Activated CD4-positive, CD25-positive, alpha-beta regulatory T cell treated with anti-CD3 and anti-CD28 coated beads, Interleukin-2, amount 50 U/mL, for 16 hours (primary cell): Measurements from ENCODE around the gene TOM1L2.
"Not testable (repeated sequence)": the region's sequence is repeated elsewhere in the genome, so short reads cannot be mapped to it uniquely, and the experiment has no call there.

Experiments
- DNase-seq: peaks from one replicate; pipeline ENCODE4 v3.0.0-alpha.2; 2020; ENCODE audit warnings: low read depth, low spot score

The TOM1L2 gene

GRCh38 chr17:17819561-17819995 lies 152.6 kb downstream of the TOM1L2 start:
- peak; percentile 31 for DNase-seq

- no peak for DNase-seq
Measured at GRCh38 chr17:17819111-17819510, 153.1 kb downstream of the TOM1L2 start.

DNA sequence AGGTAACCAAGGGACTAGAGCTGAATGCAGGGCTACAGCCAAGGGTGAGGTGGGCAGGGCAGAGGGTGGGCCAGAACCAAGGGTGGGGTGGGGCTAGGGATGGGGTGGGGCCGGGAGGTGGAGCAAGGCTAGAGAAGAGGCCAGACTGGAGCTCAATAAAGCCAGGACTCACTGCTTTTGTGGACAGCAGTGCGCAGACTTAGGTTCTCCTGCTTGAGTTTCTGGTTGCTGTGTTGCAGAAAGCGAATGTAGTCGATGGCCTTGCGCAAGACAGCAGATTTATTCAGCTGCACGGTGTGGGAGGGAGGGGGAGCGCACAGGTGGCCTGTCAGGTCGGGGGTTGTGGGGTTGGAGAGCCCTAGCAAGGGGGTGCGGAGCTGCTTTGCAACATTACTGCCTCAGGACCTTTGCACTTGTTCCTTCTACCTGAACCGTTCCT lies 154.1 kb downstream of the TOM1L2 start:
- no peak for DNase-seq

DNA sequence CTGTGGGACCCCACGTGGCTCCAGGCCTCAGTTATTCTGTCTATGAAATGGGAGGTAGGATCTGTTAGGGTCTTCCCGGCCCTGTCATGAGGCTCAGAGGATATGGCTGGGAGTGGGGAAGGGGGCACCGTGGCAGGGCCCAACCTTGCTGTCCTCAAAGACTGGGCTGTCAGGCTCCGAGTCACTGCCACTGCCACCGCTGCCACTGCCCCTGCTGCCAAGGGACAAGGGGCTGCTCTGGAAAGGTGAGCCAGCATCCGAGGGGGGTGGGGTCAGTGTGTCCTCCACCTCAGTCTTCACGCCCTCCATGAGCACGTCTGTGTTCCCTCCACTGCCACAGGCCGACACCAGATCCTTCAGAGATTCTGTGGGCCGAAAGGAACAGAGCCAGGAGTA lies 154.7 kb downstream of the TOM1L2 start:
- DNase-seq = no peak

DNA sequence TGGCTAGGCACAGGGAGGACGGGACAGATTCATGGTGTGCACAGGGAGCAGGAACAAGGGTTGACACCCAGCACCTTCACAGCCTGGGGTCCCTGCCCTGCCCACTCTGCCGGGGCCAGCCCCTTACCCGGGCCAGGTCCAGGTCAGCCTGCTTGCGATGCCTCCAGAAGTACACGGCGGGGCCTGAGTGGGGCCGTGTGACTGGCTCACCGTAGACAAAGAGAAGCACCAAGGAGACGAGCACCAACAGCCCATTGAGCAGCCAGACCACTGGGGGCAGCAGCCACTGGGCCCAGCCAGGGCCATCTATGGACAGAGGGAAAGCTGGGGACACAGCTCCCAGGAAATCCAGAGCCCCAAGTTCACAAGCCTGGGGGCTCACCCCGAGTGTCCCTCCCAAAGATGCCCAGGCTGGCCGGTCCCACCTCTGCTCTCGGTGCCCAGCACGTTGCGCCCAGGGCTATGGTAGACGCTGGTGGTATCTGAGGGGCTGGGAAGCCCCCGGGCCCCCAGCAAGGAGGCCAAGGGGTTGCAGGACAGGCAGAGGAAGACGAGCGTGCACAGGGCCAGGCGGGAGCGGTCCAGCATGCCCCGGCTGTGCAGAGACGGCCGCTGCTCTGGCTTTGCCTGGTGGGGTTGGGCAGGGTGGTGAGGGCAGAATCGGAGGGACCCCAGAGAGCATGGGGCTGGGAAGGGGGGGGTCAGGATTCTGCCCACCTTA lies 155.2 kb downstream of the TOM1L2 start:
- no peak for DNase-seq

DNA sequence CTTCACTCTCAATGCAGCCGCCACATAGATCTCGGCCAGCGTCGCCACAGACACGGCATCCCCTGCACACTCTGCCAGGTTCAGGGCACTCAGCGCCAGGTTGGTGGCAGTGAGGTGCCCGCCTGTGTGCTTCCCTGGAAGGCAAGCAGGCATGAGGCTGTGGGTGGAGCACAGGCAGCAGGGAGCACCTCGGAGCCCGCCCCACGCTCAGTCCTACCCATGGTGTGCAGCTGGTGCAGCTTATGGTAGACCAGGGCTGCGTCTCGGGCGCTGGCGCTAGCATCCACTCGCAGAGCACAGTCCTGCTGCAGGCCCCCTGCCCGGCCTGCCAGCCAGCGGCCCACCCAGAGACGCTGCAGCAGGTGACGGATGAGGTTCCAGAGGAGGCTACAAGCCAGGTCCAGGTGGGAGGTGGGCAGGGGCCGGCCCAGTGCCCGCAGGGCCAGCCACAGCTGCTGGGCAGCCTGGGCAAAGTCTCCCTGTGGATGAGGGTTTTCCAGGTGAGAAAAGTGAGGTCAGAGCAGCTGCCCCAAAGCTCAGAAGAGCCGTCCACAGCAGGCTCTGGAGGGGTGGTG lies 155.9 kb downstream of the TOM1L2 start:
- no peak for DNase-seq

- DNase-seq = no peak
Measured at GRCh38 chr17:17815436-17816200, 156.6 kb downstream of the TOM1L2 start.

- DNase-seq = no peak
Measured at GRCh38 chr17:17815062-17815406, 157.2 kb downstream of the TOM1L2 start.

DNA sequence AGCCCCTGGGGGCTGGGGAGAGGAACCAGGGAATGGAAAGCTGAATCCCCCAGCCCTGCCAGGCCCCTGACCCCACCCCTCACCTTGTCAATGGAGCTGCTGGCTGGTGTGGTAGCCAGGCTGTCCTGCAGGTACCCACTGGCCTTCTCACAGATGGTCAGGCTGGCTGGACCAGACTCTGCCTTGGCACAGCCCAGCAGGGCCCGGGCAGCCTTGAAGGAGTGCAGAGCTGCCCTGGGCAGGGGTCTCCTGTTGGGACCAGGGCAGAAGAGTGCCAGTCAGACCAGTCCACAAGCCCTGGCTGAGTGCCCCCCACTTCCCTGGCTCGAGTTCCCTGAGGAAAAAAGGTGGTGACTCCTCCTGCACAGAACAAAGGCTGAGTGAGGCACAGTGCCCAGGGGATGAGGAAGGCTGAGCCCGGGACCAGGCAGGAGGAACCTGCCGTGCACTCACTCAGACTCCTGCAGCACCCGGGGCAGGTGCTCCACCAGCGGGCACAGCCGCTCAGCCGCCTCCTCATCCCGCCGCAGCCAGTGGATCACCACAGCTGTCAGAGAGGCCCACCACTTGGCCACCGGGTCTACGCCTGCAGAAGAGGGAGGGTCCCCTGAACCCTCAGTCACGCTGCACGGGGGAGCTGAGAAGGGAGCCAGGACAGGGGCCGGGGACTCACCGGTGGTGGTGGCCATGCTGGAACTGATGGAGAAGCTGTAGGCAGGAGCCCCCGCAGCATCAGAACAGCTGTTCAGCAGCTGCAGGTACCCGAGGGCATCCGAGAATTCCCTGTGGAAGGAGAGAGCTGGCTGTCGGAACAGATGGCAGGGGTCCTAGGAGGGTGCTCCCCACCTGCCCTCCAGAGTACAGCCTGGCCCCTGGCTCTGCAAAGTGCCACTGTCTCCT lies 157.8 kb downstream of the TOM1L2 start:
- DNase-seq = no peak

- DNase-seq = no peak
Measured at GRCh38 chr17:17813725-17814095, 158.5 kb downstream of the TOM1L2 start.

DNA sequence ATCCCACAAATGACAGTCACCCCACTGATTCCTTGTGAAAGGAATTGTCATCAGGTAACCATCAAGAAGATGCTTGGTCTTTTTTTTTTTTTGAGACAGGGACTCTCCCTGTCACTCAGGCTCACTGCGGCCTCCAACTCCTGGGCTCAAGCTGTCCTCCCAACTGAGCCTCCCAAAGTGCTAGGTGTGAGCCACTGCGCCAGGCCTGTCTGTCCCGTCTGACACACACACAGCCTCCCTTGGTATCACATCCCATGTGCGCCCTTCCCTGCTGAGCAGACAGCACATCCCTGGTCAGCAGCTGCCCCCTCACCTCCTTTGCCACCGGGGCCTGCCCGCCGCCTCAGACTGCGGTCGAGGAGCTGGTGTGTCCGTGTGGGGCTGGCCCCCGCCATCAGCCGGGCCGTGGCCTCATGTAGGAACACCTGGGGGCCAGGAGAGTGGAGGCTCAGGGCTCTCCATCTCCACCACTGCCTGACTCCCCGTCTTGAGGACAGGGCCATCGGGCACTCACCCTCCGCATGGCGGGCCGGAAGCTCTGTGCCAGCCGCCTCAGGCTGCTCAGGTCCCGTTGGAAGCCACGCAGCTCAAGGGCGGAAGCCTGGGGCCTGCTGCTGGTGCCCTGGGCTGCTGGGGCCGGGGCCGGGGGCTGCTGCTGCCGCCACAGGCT lies 159.0 kb downstream of the TOM1L2 start:
- DNase-seq = no peak

DNA sequence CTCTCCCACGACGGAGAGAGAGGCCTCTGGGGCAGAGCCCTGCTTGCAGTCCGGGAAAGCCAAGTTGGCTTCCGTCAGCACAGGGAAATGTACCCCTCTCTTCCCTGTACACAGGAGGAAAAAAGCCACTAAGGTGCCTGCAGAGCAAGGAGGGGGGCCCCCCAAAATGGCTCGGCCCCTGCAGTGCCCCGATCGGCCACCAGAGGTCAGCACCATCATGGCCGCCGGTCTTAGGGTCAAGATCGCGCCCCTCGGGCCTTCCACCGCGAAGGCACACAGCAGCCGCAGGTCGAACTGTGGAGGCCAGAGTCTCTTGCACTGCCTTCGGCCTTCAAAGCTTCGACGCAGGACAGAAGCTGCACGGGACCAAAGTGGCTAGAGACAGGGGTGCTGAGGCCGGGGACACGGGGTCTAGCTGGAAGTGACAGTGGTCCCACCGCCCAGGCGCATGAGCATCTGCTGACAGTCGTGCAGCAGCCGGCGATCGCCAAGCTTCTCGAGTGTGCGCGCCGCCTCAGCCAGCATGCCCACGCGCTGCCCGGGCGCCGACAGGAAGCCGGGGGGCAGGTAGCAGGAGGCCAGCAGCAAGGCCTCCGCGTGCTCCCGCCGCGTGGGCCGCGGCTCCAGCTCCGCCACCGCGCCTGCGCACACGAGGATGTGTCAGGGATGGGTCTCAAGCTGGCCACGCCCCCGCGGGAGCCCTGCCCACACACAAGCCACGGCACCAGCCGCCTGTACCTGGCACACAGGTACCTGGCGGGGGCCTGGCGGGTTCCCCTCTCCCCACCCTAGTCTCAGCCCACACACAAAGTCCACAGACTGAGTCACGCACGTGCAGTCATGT lies 159.8 kb downstream of the TOM1L2 start:
- DNase-seq = peak; percentile 45

- no peak for DNase-seq
Measured at GRCh38 chr17:17811381-17812210, 160.6 kb downstream of the TOM1L2 start.

- DNase-seq = no peak
Measured at GRCh38 chr17:17810895-17811248, 161.3 kb downstream of the TOM1L2 start.

GRCh38 chr17:17810084-17810894 lies 161.9 kb downstream of the TOM1L2 start:
- no peak for DNase-seq

GRCh38 chr17:17809531-17810083 lies 162.6 kb downstream of the TOM1L2 start:
- no peak for DNase-seq

GRCh38 chr17:17808706-17809432 lies 163.3 kb downstream of the TOM1L2 start:
- DNase-seq = no peak

DNA sequence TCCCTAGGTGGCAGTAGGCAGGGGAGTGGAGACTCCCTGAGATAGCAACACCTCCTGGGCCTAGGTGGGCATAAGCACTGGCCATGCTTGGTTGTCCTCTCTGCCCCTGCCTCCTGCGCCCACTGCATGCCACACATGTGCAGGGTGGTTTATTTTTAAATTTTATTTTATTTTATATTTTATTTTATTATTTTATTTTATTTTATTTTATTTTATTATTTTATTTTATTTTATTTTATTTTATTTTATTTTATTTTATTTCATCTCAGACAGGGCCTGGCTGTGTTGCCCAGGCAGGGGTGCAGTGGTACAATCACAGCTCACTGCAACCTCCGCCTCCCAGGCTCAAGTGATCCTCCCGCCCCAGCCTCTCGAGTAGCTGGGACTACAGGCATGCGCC lies 164.0 kb downstream of the TOM1L2 start:
- DNase-seq = not testable (repeated sequence)
